DOHH2 (cell line): ENCODE measurements around the gene MTF1.
A peak's percentile ranks its signal among the peaks of the same experiment; 100 is the strongest.

ENCODE experiments used
- H3F3A ChIP-seq: fragments of 200-600 bp; sonication (generic), shearing (Covaris generic); 2 replicates; pipeline ENCODE4 v1.6.0; 2016; ENCODE audit warnings: antibody characterized with exemption, mild to moderate bottlenecking; ENCODE audit not compliant: control insufficient read depth, insufficient read depth
- H3K27ac ChIP-seq: fragments of 200-600 bp; sonication (generic); 2 replicates; pipeline ENCODE4 v1.5.1; 2014; ENCODE audit warnings: low read depth, mild to moderate bottlenecking, low read length, moderate library complexity
- H3K27me3 ChIP-seq: fragments of 200-600 bp; sonication (generic); 2 replicates; pipeline ENCODE4 v1.6.1; 2014; ENCODE audit warnings: mild to moderate bottlenecking, low read length, mixed read lengths; ENCODE audit not compliant: control insufficient read depth
- H3K36me3 ChIP-seq: fragments of 200-600 bp; sonication (generic); 2 replicates; pipeline ENCODE4 v1.6.1; 2014; ENCODE audit warnings: mild to moderate bottlenecking, low read length, moderate library complexity, mixed read lengths; ENCODE audit not compliant: control insufficient read depth
- H3K4me1 ChIP-seq: fragments of 200-600 bp; sonication (generic); 2 replicates; pipeline ENCODE4 v1.6.1; 2014; ENCODE audit warnings: mild to moderate bottlenecking, low read length, mixed read lengths; ENCODE audit not compliant: control insufficient read depth
- H3K4me2 ChIP-seq: fragments of 200-600 bp; sonication (generic); 2 replicates; pipeline ENCODE4 v1.6.0; 2014; ENCODE audit warnings: mild to moderate bottlenecking, low read length, moderate library complexity
- H3K4me3 ChIP-seq: fragments of 200-600 bp; sonication (generic); 2 replicates; pipeline ENCODE4 v1.5.1; 2014; ENCODE audit warnings: mild to moderate bottlenecking, low read length, mixed read lengths
- H3K79me2 ChIP-seq: fragments of 200-600 bp; sonication (generic); 2 replicates; pipeline ENCODE4 v1.6.1; 2014; ENCODE audit warnings: mild to moderate bottlenecking, low read length, mixed read lengths; ENCODE audit not compliant: control insufficient read depth
- H3K9me2 ChIP-seq: fragments of 200-600 bp; sonication (generic); replicated peaks from 2 replicates; pipeline ENCODE4 v1.6.1; 2014; ENCODE audit warnings: mild to moderate bottlenecking, low read length, mixed read lengths; ENCODE audit not compliant: control insufficient read depth
- H3K9me3 ChIP-seq: fragments of 200-600 bp; sonication (generic); 2 replicates; pipeline ENCODE4 v1.6.1; 2014; ENCODE audit warnings: antibody characterized with exemption, low read length, mixed read lengths; ENCODE audit not compliant: control insufficient read depth, insufficient read depth
- H4K20me1 ChIP-seq: fragments of 200-600 bp; sonication (generic); 2 replicates; pipeline ENCODE4 v1.6.0; 2014; ENCODE audit warnings: low read depth, mild to moderate bottlenecking, antibody characterized with exemption, low read length, moderate library complexity; ENCODE audit not compliant: control insufficient read depth, insufficient read depth
- CTCF ChIP-seq: fragments of 200-600 bp; sonication (generic); IDR thresholded peaks from one replicate; pipeline ENCODE4 v1.5.1; 2014; ENCODE audit warnings: antibody characterized with exemption, mild to moderate bottlenecking, low read depth, low read length; ENCODE audit not compliant: poor library complexity, severe bottlenecking
- EZH2phosphoT487 ChIP-seq: fragments of 200-600 bp; sonication (generic); IDR thresholded peaks from 2 replicates; pipeline ENCODE4 v1.6.1; 2017; ENCODE audit warnings: borderline replicate concordance, mild to moderate bottlenecking, antibody characterized with exemption, low read length, moderate library complexity, mixed read lengths

Gene MTF1

DNA sequence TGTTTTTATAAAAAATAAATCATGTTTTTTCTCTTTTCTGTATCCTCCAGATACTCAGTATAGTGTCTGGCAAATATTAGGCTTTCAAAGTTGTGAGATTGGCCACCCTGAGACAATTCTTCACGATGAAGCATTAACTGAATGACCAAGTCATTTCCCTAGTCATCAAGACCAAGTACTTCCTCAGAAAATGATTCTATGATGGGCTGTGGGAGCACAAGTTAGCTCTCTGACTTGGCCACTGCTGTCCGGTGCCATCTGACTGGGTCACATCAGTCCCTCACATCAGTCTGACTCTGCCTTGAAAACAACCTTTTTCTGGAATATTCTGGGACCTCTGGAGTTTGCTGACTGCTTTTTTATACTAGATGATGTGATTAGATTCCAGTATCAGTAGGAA is 37.9 kb downstream of the MTF1 start:
- Histone ChIP-seq H3F3A (no peaks in the 10 kb centered on the region), H3K27me3 (no peaks in the 10 kb centered on the region), H4K20me1 (no peaks in the 10 kb centered on the region), H3K4me3 (no peak overlapping the region), H3K79me2 (no peaks in the 10 kb centered on the region), H3K4me2 (no peak overlapping the region), H3K9me2 (no peaks in the 10 kb centered on the region), H3K36me3 (peaks cover 59% of the 10 kb centered on the region), H3K4me1 (peaks cover 15% of the 10 kb centered on the region), H3K27ac (no peak overlapping the region), H3K9me3 (no peaks in the 10 kb centered on the region)
- TF ChIP-seq CTCF (no peak), EZH2phosphoT487 (no peak)

GRCh38 chr1:37817481-37817880 is 41.9 kb downstream of the MTF1 start:
- Histone ChIP-seq H3K27me3 (no peaks in the 10 kb centered on the region), H3K9me2 (no peaks in the 10 kb centered on the region), H3K27ac (no peak overlapping the region), H3K4me1 (peaks cover 15% of the 10 kb centered on the region), H3K9me3 (no peaks in the 10 kb centered on the region), H3K36me3 (peaks cover 64% of the 10 kb centered on the region), H4K20me1 (no peaks in the 10 kb centered on the region), H3K4me2 (no peak overlapping the region), H3K4me3 (no peak overlapping the region), H3F3A (no peaks in the 10 kb centered on the region), H3K79me2 (no peaks in the 10 kb centered on the region)
- peak; percentile 18 for TF ChIP-seq CTCF
- no peak for TF ChIP-seq EZH2phosphoT487

DNA sequence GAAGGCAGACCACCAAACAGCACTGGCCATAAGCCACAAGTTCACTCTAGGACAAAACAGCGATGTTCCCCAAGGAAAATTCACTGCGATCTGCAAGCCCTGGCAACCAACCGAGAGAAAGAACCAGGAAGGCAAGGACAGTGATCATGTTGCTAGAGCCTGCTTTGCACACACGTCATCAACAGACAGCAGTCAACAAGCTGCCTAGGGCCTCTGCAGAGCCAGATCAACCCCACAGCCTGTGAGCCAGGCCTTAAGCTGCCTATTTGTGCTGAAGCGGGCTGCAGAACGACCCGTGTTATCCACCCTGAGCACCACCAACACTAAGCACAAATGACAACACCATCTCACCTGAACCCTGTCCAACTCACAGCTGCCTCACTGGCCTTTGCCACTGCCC is 45.1 kb downstream of the MTF1 start:
- no peak overlapping the region for H3K27ac ChIP-seq
- no peaks in the 10 kb centered on the region for H3F3A ChIP-seq
- no peaks in the 10 kb centered on the region for H3K27me3 ChIP-seq
- H3K9me3 ChIP-seq, result no peaks in the 10 kb centered on the region
- H3K4me2 ChIP-seq, result no peak overlapping the region
- peaks cover 4% of the 10 kb centered on the region for H3K79me2 ChIP-seq
- H3K4me3 ChIP-seq, result no peak overlapping the region
- peaks cover 12% of the 10 kb centered on the region for H3K4me1 ChIP-seq
- H3K36me3 ChIP-seq, result peaks cover 55% of the 10 kb centered on the region
- no peaks in the 10 kb centered on the region for H3K9me2 ChIP-seq
- TF ChIP-seq EZH2phosphoT487 (no peak), CTCF (no peak)
- H4K20me1 ChIP-seq, result no peaks in the 10 kb centered on the region; the same call in 1 of the 2 replicates
